MM.1S (cell line): ENCODE results near the gene GMPS.
"Not testable (repeated sequence)": the region's sequence is repeated elsewhere in the genome, so short reads cannot be mapped to it uniquely, and the experiment has no call there.

Experiments used
- DNase-seq: peaks from one replicate; pipeline ENCODE4 v3.0.0-alpha.2; 2015
- H2AFZ ChIP-seq: fragments of 300-600 bp; sonication (generic); 2 replicates; pipeline ENCODE4 v1.6.0; 2016; ENCODE audit warnings: antibody characterized with exemption, low read length
- H3F3A ChIP-seq: fragments of 300-600 bp; sonication (generic); 2 replicates; pipeline ENCODE4 v1.6.1; 2016; ENCODE audit warnings: mild to moderate bottlenecking, antibody characterized with exemption, low read length, moderate library complexity, mixed read lengths; ENCODE audit not compliant: insufficient read depth
- H3K27ac ChIP-seq: fragments of 300-600 bp; sonication (generic); 2 replicates; pipeline ENCODE4 v1.5.1; 2016; ENCODE audit warnings: mild to moderate bottlenecking, low read length
- H3K27me3 ChIP-seq: fragments of 300-600 bp; sonication (generic); replicated peaks from 2 replicates; pipeline ENCODE4 v1.6.0; 2016; ENCODE audit warnings: low read length; ENCODE audit not compliant: insufficient read depth
- H3K36me3 ChIP-seq: fragments of 300-600 bp; sonication (generic); replicated peaks from 2 replicates; pipeline ENCODE4 v1.6.1; 2016; ENCODE audit warnings: mild to moderate bottlenecking, low read length, mixed read lengths; ENCODE audit not compliant: insufficient read depth
- H3K4me1 ChIP-seq: fragments of 300-600 bp; sonication (generic); 2 replicates; pipeline ENCODE4 v1.6.1; 2016; ENCODE audit warnings: low read length, mixed read lengths
- H3K4me2 ChIP-seq: fragments of 300-600 bp; sonication (generic); 2 replicates; pipeline ENCODE4 v1.6.0; 2016; ENCODE audit warnings: low read depth, low read length
- H3K4me3 ChIP-seq: fragments of 300-600 bp; sonication (generic); 2 replicates; pipeline ENCODE4 v1.5.1; 2016; ENCODE audit warnings: low read length, mixed read lengths
- H3K79me2 ChIP-seq: fragments of 300-600 bp; sonication (generic); 2 replicates; pipeline ENCODE4 v1.6.1; 2016; ENCODE audit warnings: mixed run types, low read length, mixed read lengths
- H3K9ac ChIP-seq: fragments of 300-600 bp; sonication (generic); 2 replicates; pipeline ENCODE4 v1.6.1; 2016; ENCODE audit warnings: low read length, mixed read lengths
- H3K9me2 ChIP-seq: fragments of 300-600 bp; sonication (generic); replicated peaks from 2 replicates; pipeline ENCODE4 v1.6.1; 2016; ENCODE audit warnings: mild to moderate bottlenecking, low read length, mixed read lengths; ENCODE audit not compliant: insufficient read depth
- H3K9me3 ChIP-seq: fragments of 300-600 bp; sonication (generic); replicated peaks from 2 replicates; pipeline ENCODE4 v1.6.1; 2016; ENCODE audit warnings: mild to moderate bottlenecking, low read length, mixed read lengths; ENCODE audit not compliant: insufficient read depth
- H4K20me1 ChIP-seq: fragments of 300-600 bp; sonication (generic); 2 replicates; pipeline ENCODE4 v1.6.1; 2016; ENCODE audit warnings: mild to moderate bottlenecking, low read length, moderate library complexity, mixed read lengths; ENCODE audit not compliant: insufficient read depth
- CTCF ChIP-seq: fragments of 300-600 bp; sonication (generic); IDR thresholded peaks from 2 replicates; pipeline ENCODE4 v1.5.1; 2016; ENCODE audit warnings: antibody characterized with exemption, low read length, mixed read lengths
- EZH2 ChIP-seq: fragments of 300-600 bp; sonication (generic); optimal IDR thresholded peaks from 2 replicates; pipeline ENCODE3; 2017; ENCODE audit warnings: low read depth, mild to moderate bottlenecking, antibody characterized with exemption, low read length, mixed read lengths
- EZH2phosphoT487 ChIP-seq: fragments of 300-600 bp; sonication (generic); IDR thresholded peaks from 2 replicates; pipeline ENCODE4 v1.6.1; 2018; ENCODE audit warnings: antibody characterized with exemption, low read length

The GMPS gene

GRCh38 chr3:155843569-155843968 lies 26.9 kb upstream of the GMPS start:
- Histone ChIP-seq H3K79me2 (peaks cover 60% of the 10 kb centered on the region), H3K27me3 (no peaks in the 10 kb centered on the region), H3K4me1 (no peaks in the 10 kb centered on the region), H3K4me2 (no peak overlapping the region), H4K20me1 (no peaks in the 10 kb centered on the region; the same call in 1 of the 2 replicates), H3K9me2 (no peaks in the 10 kb centered on the region), H3K36me3 (no peaks in the 10 kb centered on the region), H3K9me3 (no peaks in the 10 kb centered on the region), H3K9ac (no peak overlapping the region), H3F3A (no peaks in the 10 kb centered on the region), H2AFZ (no peak overlapping the region), H3K4me3 (no peak overlapping the region), H3K27ac (no peak overlapping the region)
- no peak for DNase-seq
- TF ChIP-seq CTCF, result no peak
- no peak for TF ChIP-seq EZH2
- TF ChIP-seq EZH2phosphoT487, result no peak

- Histone ChIP-seq H2AFZ (no peak overlapping the region), H3K9me2 (no peaks in the 10 kb centered on the region), H3F3A (no peaks in the 10 kb centered on the region), H3K4me1 (no peaks in the 10 kb centered on the region), H3K27ac (no peak overlapping the region), H3K36me3 (no peaks in the 10 kb centered on the region), H3K79me2 (peaks cover 79% of the 10 kb centered on the region), H3K9me3 (no peaks in the 10 kb centered on the region), H4K20me1 (no peaks in the 10 kb centered on the region; the same call in 1 of the 2 replicates), H3K9ac (no peak overlapping the region), H3K27me3 (no peaks in the 10 kb centered on the region), H3K4me2 (no peak overlapping the region), H3K4me3 (no peak overlapping the region)
- TF ChIP-seq EZH2 (no peak), CTCF (no peak), EZH2phosphoT487 (no peak)
- DNase-seq, result no peak
These were observed 24.3 kb upstream of the GMPS start for GRCh38 chr3:155846119-155846518.

GRCh38 chr3:155847993-155848392 lies 22.5 kb upstream of the GMPS start:
- Histone ChIP-seq H3K27me3 (no peaks in the 10 kb centered on the region), H2AFZ (no peak overlapping the region), H3K9me3 (no peaks in the 10 kb centered on the region), H3K9ac (no peak overlapping the region), H3K36me3 (0 out of 2 replicates have a peak, but pooled peaks cover 3% of the 10 kb centered on the region), H3K79me2 (peaks cover 88% of the 10 kb centered on the region), H3F3A (no peaks in the 10 kb centered on the region), H3K27ac (no peak overlapping the region), H3K4me1 (peaks cover 8% of the 10 kb centered on the region; the same call in 1 of the 2 replicates), H3K9me2 (no peaks in the 10 kb centered on the region), H3K4me2 (no peak overlapping the region), H4K20me1 (peaks cover 6% of the 10 kb centered on the region; the same call in 1 of the 2 replicates), H3K4me3 (no peak overlapping the region)
- DNase-seq, result no peak
- no peak for TF ChIP-seq EZH2phosphoT487
- no peak for TF ChIP-seq EZH2
- no peak for TF ChIP-seq CTCF

DNA sequence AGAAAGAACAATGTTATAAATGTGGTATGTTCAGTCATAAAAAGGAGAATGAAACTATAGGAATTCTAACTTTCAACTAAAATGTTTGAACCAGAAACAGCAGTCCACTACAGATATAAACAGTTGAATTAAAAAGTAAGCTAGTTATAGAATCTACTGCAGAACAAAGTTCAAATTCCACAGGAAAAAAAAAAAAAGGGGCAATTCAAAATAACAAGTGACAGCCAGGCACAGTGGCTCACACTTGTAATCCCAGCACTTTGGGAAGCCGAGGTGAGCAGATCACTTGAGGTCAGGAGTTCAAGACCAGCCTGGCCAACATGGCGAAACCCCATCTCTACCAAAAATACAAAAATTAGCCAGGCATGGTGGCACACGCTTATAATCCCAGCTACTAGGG lies 21.0 kb upstream of the GMPS start:
- not testable (repeated sequence) for H3K9me2 ChIP-seq, H2AFZ ChIP-seq, H3K4me3 ChIP-seq, H3K9me3 ChIP-seq, H3K9ac ChIP-seq, H3K27ac ChIP-seq, H3K27me3 ChIP-seq, H3K4me1 ChIP-seq, H3K4me2 ChIP-seq, DNase-seq, H4K20me1 ChIP-seq, H3K36me3 ChIP-seq
- H3K79me2 ChIP-seq, result peaks cover 87% of the 10 kb centered on the region
- H3F3A ChIP-seq, result peaks cover 11% of the 10 kb centered on the region
